CD4-positive, alpha-beta T cell treated with Interleukin-2 at 100 ng/mL for 4 hours (primary cell): ENCODE data around the gene AFF3.
"Not testable (repeated sequence)": the region's sequence is repeated elsewhere in the genome, so short reads cannot be mapped to it uniquely, and the experiment has no call there.

Experiments used
- DNase-seq: peaks from one replicate; pipeline ENCODE4 v3.0.0-alpha.2; 2020; ENCODE audit warnings: low spot score

AFF3 gene

DNA sequence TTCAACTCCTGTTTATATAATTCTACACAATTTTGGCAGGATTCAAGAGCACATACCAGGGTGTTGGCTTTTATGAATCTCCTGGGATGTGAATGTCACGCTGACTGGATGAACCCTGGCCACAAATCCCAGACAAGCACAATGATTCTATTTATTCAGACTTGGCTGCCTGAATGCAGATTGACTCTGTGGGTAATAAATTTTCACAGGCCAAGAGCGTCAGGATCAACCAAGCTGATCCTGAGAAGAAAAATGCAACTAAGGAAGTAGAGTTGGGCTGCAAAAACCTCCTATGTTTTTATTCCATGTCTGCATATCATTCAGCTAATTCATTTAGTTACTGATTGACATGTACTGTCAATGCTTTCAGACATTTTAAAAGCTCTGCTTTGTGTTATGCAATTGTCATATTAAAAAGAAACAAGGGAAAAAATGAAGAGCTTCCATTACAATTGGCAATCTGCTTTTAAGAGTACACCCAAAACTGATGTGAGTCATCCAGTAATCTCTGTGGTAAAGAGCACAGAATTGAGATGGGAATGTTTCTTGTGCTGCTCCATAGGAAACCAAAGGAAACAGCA is 479.5 kb downstream of the AFF3 start:
- no peak for DNase-seq

DNA sequence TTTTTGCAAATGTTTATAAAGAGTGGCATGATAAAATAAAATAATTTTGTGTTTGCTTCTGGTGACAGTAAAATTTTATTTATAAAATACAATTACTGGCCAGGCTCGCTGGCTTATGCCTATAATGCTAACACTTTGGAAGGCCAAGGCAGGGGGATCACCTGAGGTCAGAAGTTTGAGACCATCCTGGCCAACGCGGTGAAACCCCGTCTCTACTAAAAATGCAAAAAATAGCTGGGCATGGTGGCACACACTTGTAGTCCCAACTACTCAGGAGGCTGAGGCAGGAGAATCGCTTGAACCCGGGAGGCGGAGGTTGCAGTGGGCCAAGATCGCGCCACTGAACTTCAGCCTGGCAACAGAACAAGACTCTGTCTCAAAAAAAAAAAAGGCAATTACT is 480.6 kb downstream of the AFF3 start:
- not testable (repeated sequence) for DNase-seq

DNA sequence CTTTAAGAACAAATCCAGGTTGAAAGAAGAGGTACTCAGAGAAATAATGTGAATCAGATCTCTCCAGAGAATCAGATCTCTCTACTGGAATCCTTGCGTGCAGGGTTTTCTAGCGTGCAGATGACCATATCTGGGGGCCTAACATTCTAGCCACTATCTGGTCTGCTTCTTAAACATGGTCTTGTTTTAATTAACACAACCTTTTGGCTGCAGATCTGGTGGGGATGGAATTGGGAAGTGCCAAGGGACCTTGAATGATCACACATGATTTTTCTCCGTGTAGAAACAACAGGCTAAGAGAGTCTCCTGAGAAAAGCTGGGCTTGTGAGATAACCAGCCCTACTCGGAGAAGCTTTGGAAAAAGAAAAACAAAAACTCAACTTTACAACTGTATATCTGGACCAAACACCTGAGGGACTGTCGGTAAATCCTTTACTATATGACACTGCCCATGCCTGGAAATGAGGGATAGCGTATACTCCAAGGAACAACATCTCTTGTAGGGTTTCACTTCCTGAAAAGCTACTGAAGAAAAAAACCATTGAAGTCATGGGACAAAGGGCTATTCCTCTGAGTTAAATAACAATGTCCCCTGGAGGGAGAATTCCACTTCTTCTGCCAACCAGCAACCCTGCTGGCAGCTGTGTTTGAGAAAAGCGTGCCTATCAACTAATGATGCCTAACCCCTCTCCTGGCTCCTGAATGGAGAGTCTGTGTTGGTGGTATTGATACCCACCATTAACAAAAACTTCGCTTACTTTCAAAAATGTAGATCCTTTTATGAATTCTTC is 481.6 kb downstream of the AFF3 start:
- no peak for DNase-seq

DNA sequence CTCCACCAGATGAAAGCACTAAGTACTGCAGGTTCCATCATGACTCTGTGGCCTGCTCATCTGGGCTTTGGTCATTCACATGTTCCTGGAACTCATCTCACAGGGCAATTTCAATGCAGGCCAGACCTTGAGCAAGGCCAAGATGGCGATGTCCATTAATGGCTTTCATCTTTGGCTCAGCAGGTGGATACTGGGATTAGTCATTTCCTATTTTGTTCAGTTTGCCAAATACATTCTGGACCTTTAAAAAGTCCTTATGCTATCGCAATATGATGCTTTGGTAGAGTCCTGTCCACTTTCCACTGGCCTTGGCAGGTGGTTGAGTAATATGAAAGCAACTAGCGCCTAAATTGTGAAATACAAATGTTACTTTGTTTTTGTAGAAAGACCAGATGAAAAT is 482.5 kb downstream of the AFF3 start:
- no peak for DNase-seq

DNA sequence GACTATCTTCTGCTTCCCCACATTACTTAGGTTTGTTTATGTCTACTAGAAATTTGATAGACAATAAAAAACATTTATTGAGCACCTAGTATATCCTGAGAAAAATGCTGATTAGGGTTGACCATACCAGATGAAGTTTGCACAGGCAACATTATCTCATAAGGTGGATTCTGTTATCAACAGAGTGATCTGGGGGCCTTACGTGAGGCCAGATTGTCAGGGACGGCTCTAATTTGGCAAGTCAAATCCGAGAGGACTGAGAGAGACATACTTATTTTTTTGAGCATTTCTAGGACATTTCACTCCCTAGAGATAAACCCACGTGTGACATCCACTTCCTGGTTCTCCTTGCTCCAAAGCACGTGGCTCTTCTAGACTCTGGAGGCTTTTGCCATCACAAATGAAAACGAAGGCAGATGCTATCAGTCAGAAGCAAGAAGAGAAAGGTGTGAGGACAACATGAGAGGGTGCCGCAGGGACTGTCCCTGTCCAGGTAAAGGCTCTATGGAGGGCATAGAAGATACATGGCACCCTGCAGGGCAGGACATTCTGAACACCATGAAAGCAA is 484.6 kb downstream of the AFF3 start:
- DNase-seq = no peak

DNA sequence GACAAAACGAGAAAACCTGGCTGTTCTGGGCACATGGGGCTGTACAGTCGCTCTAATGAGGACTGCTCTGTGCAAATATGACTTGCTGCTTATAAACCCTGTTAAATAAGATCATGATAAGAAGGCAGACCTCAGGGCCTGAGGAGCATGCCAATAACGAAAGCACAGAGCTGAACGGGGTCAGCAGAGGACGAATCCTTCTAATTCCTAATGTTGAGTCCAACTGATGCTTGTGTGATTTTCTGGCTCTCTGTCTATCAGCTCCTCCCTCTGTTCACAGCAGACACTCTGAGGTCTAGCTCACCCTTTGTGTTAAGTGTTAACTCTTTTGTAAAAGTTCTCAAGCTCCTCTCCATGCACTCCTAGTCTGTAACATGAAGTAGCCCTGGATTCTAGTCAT is 485.4 kb downstream of the AFF3 start:
- DNase-seq = no peak

DNA sequence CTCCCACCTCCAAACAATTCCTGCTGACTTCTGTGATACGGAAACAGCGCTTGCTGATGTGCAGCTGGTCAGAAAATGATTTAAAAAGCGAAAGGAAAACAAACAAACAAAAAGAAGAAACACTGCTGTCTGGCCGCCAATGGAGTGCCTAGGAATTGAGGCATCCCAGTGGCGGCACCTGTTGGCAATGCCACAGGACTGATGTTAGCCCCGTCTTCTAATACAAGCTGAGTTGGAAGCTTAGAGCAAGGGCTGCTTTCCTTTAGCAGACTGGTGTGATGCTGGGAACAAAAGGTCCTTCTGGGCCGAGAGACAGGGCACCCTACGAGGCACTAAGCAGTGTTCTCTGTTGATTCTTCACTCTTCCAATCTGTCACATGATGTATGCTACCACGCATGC is 489.0 kb downstream of the AFF3 start:
- no peak for DNase-seq

DNA sequence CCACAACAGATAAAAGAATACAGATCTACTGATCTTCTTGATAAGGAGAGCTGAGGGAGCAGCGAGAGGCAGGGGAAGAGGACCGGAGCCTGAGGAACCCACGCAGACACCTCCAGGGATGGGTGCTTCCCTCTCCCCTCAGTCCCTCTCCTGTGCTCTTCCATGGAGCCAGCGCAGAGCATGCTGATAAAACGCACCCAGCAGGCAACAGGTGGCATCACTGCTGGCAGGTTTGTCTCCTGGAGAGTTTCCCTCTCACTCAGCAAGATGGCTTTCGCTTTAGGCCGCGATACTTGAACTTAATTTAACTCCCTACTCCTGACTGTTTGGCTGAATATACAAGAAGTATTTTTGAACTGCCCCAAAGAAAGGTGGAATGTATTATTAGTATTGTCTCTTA is 489.5 kb downstream of the AFF3 start:
- no peak for DNase-seq

DNA sequence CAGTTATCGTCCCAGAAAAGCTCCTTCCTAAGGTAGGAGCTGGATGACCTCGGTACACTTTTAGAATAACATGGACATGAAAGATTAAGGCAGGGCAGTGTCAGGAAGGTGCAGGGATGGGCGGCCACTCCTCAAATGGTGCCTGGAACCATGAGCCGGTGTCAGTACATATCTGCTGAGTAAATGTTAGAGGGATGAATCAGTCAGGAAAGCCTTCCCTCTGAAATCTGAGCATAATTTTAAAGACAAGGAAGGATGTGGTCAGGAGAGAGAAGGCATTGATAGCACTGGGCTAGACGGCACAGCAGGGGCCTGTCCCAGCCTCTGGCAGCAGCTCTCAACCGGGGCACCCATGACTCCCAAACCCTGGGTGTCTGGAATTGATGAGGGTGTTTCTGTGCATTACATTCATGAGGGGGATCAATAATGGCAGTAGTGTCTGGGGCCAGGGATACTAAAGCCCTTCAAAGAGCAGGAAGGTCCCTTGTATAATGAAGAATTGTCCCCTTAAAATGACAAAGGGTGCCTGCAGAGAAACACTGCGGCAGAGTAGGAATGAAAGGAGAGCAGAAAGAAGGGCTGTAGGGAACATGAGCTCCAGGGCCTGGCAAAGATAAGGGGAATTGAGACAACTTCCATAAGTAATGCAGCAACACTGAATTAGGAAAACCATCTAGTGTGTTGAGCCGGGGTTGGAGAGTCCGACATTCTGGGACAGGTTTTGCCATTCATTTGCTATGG is 490.3 kb downstream of the AFF3 start:
- no peak for DNase-seq

DNA sequence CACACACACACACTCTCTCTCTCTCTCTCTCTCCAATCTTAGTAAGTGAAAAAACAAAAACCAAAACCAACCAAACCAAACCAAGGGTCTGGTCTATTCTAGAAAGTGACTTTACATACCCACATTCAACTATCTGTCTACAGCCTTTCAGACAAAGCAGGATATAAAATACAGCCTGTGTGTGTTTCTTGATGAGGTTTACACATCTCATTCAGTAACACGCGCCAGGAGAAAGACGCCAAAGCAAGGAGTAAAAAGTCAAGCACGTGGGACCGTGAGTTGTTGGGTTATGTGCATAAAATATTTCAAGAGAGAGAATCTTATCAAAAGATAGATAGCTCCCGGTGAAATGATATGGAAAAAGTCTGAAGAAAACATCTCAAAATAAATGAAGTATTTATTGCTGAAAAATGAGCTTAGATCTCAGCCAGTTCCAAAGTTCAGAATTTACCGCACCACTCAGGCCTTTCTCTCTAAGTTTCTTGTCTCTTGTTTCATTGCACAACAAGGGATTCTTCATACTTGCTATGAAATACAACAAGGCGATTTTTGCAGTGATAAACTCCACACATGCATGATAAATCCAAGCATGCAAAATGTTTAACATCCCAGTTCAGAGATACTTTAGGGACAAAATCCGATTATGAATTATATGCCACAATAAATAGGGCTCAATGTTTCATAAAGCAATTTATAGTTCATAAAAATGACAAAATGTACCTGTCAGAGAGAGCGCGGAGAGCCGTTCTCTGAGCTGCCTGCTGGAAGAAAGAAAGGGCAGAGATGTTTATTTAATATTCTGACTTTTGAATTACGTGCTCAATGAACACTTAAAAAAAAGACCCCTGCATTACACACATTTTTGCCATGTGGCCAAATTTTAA is 493.2 kb downstream of the AFF3 start:
- DNase-seq = no peak

DNA sequence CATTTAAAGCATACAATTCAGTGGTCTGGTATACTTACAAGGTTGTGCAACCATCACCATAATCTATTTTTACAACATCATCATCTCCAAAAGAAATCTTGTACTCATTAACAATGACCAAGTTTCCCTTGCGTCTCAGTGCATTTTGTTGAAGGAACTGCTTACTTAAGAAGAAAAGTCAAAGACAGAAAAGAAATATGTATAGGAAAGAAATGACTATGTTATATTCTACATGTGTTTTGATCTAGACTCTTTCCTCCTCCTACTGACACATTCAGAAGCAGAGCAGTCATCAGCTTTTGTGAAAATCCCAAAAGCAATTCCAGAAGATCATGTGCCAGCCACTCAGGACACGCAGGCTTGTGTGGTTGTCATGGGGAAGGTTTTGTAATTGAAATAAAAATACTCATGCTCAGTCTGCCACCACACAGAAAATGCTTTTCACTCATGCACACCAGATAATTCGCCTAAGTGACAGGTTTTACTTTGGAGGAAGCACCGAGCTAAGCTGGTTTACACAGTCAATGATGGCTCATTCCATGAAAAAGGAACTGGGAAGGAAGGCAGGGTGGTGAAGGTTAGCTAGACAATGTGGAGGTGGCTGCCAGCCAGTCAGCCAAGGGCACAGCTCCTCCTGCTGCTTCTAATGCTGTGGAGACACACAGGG is 494.1 kb downstream of the AFF3 start:
- DNase-seq = no peak

DNA sequence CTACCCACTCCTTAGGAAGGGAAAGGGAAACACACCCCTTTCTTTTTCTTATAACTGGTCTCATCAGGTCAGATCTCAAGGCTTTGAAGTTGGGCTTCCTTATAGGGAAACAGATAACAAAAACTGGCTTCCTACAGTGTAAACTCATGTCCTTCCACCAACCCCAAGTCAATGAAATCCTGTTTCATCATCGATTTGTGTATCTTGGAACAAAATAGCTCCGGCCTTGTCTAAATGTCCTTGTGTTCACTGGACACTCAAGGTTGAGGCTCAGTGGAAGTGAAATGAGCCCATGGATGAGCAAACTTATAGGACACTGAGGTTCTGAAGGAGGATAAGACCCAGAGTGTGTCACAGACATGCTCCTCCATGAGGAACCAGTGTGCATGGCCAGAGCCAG is 496.4 kb downstream of the AFF3 start:
- DNase-seq = no peak

DNA sequence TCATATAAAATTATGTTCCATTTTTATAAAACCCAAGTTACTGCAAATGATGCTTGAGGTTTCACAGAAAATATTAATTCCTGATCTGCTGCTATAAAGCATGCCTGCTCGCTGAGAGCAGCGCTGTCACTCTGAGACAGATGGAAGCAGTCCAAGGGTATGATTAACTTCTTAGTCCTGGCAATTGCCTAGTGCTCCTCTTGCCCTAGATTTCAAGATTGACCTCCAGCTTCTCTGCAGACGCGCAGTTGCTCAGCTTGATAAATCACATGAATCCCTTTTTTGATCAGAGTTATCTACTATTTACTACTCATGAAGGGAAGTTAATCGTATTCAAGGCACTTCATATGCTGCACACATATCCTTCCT is 498.0 kb downstream of the AFF3 start:
- DNase-seq = no peak

DNA sequence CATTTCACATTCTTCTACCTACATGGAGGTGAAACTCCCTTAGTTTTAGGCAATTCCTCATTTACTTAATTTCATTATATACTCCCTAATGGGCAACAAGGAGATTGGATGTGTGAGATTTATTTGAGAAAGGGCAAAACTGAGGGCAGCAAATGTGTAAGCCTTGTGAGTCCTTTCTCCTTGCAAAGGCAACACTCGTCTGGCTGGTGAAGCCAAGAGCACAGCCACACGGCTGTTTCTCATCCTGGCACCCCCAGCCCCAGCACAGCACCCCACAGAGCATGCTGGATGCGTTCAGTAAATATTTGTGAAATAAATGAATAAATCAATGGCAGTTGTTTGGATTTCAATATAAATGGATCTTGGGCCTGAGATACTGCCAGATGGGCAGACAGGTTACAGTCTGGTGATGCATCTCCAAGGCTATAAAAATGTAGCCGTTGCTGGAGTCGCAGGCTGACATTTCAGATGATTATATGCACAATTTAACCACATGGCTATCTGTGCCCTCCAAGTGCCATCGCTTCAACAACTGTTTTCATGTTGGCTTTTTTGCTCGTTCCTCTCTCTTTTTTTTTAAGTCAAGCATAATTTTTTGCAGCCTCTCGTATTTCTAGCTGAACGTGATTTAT is 498.5 kb downstream of the AFF3 start:
- DNase-seq = no peak

DNA sequence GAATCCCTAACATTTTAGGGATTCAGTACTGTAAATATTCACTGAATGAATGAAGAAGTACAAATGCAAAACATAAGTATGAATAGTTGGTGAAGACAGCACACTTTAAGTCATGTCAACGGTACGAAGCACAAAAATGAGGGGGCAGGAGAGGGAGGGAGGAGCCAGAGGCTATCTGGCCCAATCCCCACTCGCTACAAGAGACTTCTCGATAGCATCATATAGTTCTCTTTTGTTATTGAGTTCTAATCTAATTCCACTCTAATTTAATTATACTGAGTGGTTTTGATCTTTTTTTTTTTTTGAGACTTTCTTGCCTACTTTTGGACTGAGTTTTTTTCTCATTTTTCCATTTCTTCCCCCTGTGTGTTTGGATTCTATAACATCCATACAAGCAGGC is 500.4 kb downstream of the AFF3 start:
- DNase-seq = no peak

DNA sequence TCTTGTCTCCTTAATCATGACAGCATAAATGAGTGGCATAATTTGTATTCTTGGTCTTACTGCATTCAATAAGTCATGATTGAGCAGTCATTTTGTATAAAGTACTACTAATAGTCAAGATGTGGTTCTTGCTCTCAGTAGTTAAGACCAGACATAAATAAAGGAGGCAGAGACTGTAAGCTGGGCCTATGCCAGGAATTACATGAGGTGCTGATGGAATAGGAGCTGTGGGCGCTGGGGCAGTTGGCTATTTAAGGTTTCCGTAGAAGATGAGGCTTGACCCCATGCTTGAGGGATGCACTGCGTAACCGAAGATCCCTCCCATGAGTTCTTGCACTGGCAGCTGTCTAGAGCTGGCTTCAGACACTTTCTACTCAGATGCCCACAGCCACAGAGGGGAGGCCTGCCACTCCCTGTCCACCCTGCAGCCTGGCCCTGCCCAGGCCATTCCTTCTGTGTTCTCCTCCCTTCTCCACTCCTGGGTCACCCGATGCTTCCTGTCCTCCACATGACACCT is 501.7 kb downstream of the AFF3 start:
- no peak for DNase-seq

DNA sequence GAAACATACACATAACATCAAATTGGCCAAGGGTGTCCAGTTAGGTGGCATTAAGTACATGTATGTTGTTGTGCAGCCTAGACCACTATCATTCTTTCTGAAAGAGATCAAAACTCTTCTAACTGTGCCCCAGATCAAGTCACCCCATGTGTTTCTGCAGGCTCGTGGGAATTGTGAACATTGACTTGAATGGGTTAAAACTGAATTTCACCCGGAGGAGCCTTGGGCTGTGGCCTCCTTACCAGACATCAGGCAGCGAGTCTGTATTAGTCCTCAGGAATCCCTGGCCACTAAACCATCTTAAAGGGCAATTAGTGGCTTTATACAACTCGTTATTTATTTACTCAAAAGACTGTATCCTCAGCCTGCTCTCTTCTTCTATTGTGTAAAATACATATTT is 503.6 kb downstream of the AFF3 start:
- DNase-seq = no peak

DNA sequence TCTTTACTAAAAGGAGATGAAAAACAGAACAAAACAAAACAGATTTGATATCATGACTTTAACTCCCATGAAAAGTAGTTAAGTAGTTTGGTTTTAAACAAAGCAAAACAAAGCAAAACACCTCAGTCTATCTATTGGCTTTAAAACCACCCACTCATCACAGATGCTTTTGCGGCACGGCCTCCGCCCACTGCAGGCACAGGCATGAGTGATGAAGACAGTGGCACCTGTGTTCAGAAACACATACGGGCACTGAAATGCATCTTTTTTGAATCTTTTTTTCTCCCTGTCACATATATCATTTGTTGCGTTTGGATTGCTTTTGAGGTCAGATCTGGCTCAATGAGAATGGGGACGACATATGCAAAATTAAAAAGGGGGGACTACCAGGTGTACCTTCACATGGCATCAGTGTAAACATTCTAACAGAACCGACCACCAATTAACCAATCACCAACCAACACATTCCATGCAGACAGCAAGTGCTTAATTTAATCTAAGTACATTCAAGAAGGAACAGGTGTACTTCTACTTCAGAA is 505.2 kb downstream of the AFF3 start:
- no peak for DNase-seq

DNA sequence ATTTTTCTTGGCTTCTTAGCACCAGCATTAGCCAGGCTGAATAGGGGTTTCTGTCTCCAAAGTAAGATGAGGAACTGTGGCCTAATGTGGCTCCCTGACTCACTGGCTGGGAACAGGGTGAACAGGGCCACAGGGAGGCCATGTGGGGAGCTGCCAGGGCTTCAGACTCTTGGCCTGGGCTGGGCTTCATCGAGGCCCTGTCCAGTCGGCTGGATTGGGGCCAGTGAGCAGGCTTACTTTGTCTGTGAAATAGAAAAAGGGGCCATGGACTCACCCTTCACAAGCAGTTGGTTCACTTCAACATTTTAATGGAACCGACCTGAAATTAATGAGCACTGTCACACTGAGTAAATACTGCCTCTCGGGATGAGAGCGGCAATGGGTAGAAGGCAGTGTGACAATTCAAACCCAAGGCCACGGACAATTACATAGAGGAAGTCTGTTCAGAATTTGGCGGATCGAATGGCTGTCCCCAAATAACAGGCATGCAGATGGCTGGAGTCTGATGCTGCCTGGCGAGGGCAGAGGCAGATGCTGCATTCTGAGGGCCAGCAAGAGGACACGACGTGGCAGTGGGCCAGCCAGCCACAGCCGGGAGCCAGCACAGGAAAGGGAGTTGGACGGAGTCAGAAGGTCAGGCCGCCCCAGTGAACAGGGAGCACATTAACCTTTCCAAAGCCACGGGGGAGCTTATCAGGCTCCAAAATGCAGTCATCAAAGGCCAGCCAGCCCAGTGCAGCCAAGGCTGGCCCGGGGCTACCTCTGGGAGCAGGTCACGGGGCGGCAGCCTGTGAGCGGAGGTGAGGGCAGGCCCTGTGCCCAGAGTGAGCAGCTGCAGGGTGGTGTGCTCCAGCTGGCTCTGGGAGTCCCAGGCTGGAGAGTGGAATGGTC is 506.0 kb downstream of the AFF3 start:
- DNase-seq = no peak
